Cortex of kidney (tissue), 1 donor: ENCODE data around the gene PCDHGA4.
"Not testable (repeated sequence)": the region's sequence is repeated elsewhere in the genome, so short reads cannot be mapped to it uniquely, and the experiment has no call there.

Experiments
- DNase-seq: peaks from one replicate; lab custom pipeline; 2025; lab: John Stamatoyannopoulos, UW

The PCDHGA4 gene

GRCh38 chr5:141384471-141385267 is 29.8 kb downstream of the PCDHGA4 start:
- no peak for DNase-seq

- not testable (repeated sequence) for DNase-seq
These were observed 32.9 kb downstream of the PCDHGA4 start, which contains the start of gene PCDHGB4 for GRCh38 chr5:141387557-141388311. PCDHGB4 (plus strand) TSS chr5:141387698; CDS start chr5:141387885, 187 bp downstream.

GRCh38 chr5:141388661-141389060 is 33.8 kb downstream of the PCDHGA4 start:
- DNase-seq: no peak

- no peak for DNase-seq
These were observed 34.6 kb downstream of the PCDHGA4 start for GRCh38 chr5:141389153-141390042.

GRCh38 chr5:141392429-141393198 is 37.8 kb downstream of the PCDHGA4 start, which contains the start of gene PCDHGA8:
PCDHGA8 (plus strand) TSS chr5:141392633; CDS start chr5:141392814, 181 bp downstream.
- DNase-seq: no peak

GRCh38 chr5:141393267-141393666 is 38.4 kb downstream of the PCDHGA4 start:
- DNase-seq: no peak

GRCh38 chr5:141394401-141395187 is 39.8 kb downstream of the PCDHGA4 start:
- not testable (repeated sequence) for DNase-seq

GRCh38 chr5:141397756-141398551 is 43.1 kb downstream of the PCDHGA4 start, which contains the start of gene PCDHGB5:
PCDHGB5 (plus strand) TSS chr5:141397947; CDS start chr5:141398128, 181 bp downstream.
- not testable (repeated sequence) for DNase-seq

GRCh38 chr5:141398608-141399007 is 43.8 kb downstream of the PCDHGA4 start:
- DNase-seq: no peak

GRCh38 chr5:141399555-141400258 is 44.9 kb downstream of the PCDHGA4 start:
- no peak for DNase-seq

GRCh38 chr5:141402553-141403243 is 47.9 kb downstream of the PCDHGA4 start, which contains the start of gene PCDHGA9:
PCDHGA9 (plus strand) TSS chr5:141402778; CDS start chr5:141402953, 175 bp downstream.
- DNase-seq: no peak

- DNase-seq: no peak
These were observed 48.6 kb downstream of the PCDHGA4 start for GRCh38 chr5:141403387-141403786.
